Stomach (tissue), 9 donors: ENCODE data around the gene TBX4. TPM values are rescaled to one million over a fixed set of nuclear protein-coding genes. Genes with fewer than 3 reads are reported as not detected.

Source experiments
- DNase-seq, 2 donors: peaks; one replicate each; pipeline versions ENCODE4 v3.0.0 to v3.0.0-alpha.2; 2013 to 2019
- H3K27ac ChIP-seq, 5 donors: fragments of 200-600 bp in 4 of 5; sonication (generic) in 4 of 5; one replicate each; pipeline ENCODE4 v1.5.1; 2013 to 2019; ENCODE audit warnings: mild to moderate bottlenecking in 1 of 5, moderate library complexity in 1 of 5
- H3K27me3 ChIP-seq, 3 donors: fragments of 200-600 bp; sonication (generic); one replicate each; pipeline ENCODE4 v1.5.1; 2017 to 2019; ENCODE audit warnings: mixed run types in 1 of 3
- H3K36me3 ChIP-seq, 4 donors: fragments of 200-600 bp; sonication (generic); 1 replicate in 3 of 4; 2 replicates in 1 of 4; pipeline ENCODE4 v1.5.1; 2016 to 2019
- H3K4me1 ChIP-seq, 4 donors: fragments of 200-600 bp; sonication (generic); one replicate each; pipeline ENCODE4 v1.5.1; 2016 to 2019
- H3K4me3 ChIP-seq, 4 donors: fragments of 200-600 bp; sonication (generic) in 3 of 4; one replicate each; pipeline ENCODE4 v1.5.1; 2016 to 2019; ENCODE audit warnings: mild to moderate bottlenecking in 1 of 4
- H3K9me3 ChIP-seq, 4 donors: fragments of 200-600 bp; sonication (generic); one replicate each; pipeline ENCODE4 v1.5.1; 2016 to 2019
- CTCF ChIP-seq, 7 experiments: fragments of 450-650 bp in 4 of 7; fragments of 200-600 bp in 3 of 7; sonication (generic) in 3 of 7; IDR thresholded peaks; one replicate each; pipeline ENCODE4 v1.5.1; 2016 to 2019; ENCODE audit warnings: antibody characterized with exemption in 7 of 7, control low read depth in 2 of 7, mild to moderate bottlenecking in 1 of 7
- EP300 ChIP-seq: sonication (generic); formaldehyde crosslinking; IDR thresholded peaks from one replicate; pipeline ENCODE4 v1.6.1; 2017; ENCODE audit warnings: antibody characterized with exemption
- POLR2A ChIP-seq, 4 donors: fragments of 450-650 bp; IDR thresholded peaks; one replicate each; pipeline ENCODE4 v1.6.1; 2016; ENCODE audit warnings: antibody characterized with exemption in 4 of 4, control low read depth in 2 of 4, mild to moderate bottlenecking in 1 of 4, moderate library complexity in 1 of 4
- POLR2AphosphoS5 ChIP-seq, 3 donors: sonication (generic); formaldehyde crosslinking; IDR thresholded peaks; one replicate each; pipeline ENCODE4 v1.6.1; 2016; ENCODE audit warnings: antibody characterized with exemption in 3 of 3
- WGBS, 5 donors: extraction: QIAGEN DNeasy Blood & Tissue Kit in 3 of 5; methylation state at CpG; one replicate each; pipeline versions ENCODE4 v1.1.5 to v1.1.7; 2013 to 2018; 5-methylcytosine and 5-hydroxymethylcytosine counted together
- intact Hi-C: fragments of 100-400 bp; cut with DNase I; formaldehyde crosslinking; loops from one replicate; pipeline ENCODE4 v1.15.1; 2023; ENCODE audit warnings: low total_unique reads
- polyA plus RNA-seq, 3 donors: library from polyadenylated mRNA; stranded (reverse); fragments of 200-250 nt; gene quantifications; one replicate each; pipeline ENCODE4 v1.2.3, GENCODE V29; 2013
- total RNA-seq, 5 donors: library from RNA; depleted of rRNA; stranded (reverse); fragments of >200 nt; gene quantifications; one replicate each; pipeline versions ENCODE4 v1.1.0 to v1.2.3, GENCODE V29; 2014 to 2016
- donor health status: healthy with polysubstance abuse.
- donor health status: Bipolar disorder and iron deficiency.
- donor health status: healthy.

The TBX4 gene
- total and polyA plus RNA-seq, 8 donors: 0.08 to 0.73 TPM; not detected in 6

DNA sequence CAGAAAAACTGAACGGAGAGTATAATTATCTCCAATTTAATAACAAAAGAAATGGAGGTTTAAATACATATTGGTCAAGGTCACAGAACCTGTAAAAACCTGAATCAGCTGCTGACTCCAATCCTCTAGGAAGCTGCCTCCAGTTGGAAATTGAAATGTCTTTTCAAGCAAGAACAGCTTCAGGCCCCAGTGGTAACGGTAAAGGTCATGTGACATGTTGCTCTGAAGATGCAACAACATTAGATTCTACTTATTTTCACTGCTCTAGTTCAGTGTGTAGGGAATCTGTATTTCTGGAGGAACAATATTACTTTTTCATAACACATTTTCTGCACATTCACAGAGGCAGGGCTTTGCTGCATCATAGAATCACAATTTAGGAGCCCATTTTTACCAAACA is 58.8 kb downstream of the TBX4 start:
- H3K9me3 ChIP-seq: no peaks in the 10 kb centered on the region
- H3K4me3 ChIP-seq: no peak overlapping the region
- DNase-seq: no peak
- intact Hi-C loops: no loop called here
- no peak overlapping the region for H3K27ac ChIP-seq
- H3K4me1 ChIP-seq: no peaks in the 10 kb centered on the region
- no peaks in the 10 kb centered on the region for H3K36me3 ChIP-seq
- H3K27me3 ChIP-seq: no peaks in the 10 kb centered on the region
- TF ChIP-seq CTCF (IDR thresholded peaks at IDR 0.05) (no peak), POLR2A (IDR thresholded peaks at IDR 0.05) (no peak), POLR2AphosphoS5 (IDR thresholded peaks at IDR 0.05) (no peak), EP300 (no peak)
- 58 to 69% (median 60%) methylated on average over 2 of the region's 2 CpGs for WGBS, 5 donors

DNA sequence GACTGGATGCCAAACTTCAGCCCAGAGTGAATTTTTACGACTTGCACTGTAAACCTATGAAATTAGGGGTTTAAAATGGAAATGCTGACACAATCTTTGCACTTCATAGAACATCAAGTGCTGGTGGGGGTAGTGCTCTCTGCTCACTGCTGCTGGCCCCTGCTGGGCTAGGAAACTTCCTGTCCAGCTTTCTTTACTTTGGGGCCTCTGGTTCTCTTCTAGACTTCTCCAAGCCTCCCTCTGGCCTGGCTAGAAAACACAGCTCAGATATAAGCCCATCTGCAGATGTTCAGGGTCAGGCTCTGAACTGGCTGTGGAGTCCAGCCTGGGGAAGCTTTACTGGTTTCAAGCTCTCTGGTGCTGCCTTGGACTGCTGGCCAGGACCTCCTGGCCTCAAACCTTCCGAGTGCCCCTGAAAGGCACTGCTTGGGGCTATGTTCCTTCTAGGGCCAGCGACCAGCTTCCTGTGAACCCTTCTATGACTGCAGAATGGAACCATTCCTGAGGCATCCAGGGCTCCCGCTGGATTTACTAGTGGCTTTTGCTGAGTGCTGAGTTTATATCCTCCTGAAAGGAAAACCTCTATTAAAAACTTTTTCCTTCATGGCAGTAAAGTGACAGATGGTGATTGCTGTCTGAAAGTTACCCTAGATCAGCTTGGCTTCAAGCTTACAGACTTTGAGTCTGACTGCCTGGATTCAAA is 59.4 kb downstream of the TBX4 start:
- Histone ChIP-seq H3K27me3 (no peaks in the 10 kb centered on the region), H3K36me3 (no peaks in the 10 kb centered on the region), H3K4me3 (no peak overlapping the region), H3K27ac (no peak overlapping the region), H3K9me3 (no peaks in the 10 kb centered on the region), H3K4me1 (no peaks in the 10 kb centered on the region)
- no peak for TF ChIP-seq POLR2A (IDR thresholded peaks at IDR 0.05)
- TF ChIP-seq EP300: no peak
- TF ChIP-seq POLR2AphosphoS5 (IDR thresholded peaks at IDR 0.05): no peak
- no peak for TF ChIP-seq CTCF (IDR thresholded peaks at IDR 0.05)
- no peak for DNase-seq
- intact Hi-C loops: no loop called here
- 84 to 91% (median 88%) methylated on average over 4 of the region's 4 CpGs for whole genome bisulfite sequencing, 5 donors

- H3K4me1 ChIP-seq: no peaks in the 10 kb centered on the region
- no peak overlapping the region for H3K4me3 ChIP-seq
- TF ChIP-seq POLR2A (IDR thresholded peaks at IDR 0.05) (no peak), EP300 (no peak), POLR2AphosphoS5 (IDR thresholded peaks at IDR 0.05) (no peak), CTCF (IDR thresholded peaks at IDR 0.05) (no peak)
- intact Hi-C loops: no loop called here
- no peaks in the 10 kb centered on the region for H3K27me3 ChIP-seq
- H3K9me3 ChIP-seq: no peaks in the 10 kb centered on the region
- no peaks in the 10 kb centered on the region for H3K36me3 ChIP-seq
- DNase-seq: no peak
- 62 to 85% (median 76%) methylated on average over 4 of the region's 4 CpGs for WGBS, 5 donors
- no peak overlapping the region for H3K27ac ChIP-seq
Measured at GRCh38 chr17:61514491-61514890, 62.3 kb downstream of the TBX4 start.

GRCh38 chr17:61517265-61517664 is 65.0 kb downstream of the TBX4 start:
- intact Hi-C loops: no loop called here
- Histone ChIP-seq H3K4me1 (no peaks in the 10 kb centered on the region), H3K9me3 (no peaks in the 10 kb centered on the region), H3K4me3 (no peak overlapping the region), H3K27me3 (peaks cover 0 to 4% (median 0%) of the 10 kb centered on the region in 3 donors), H3K27ac (no peak overlapping the region), H3K36me3 (no peaks in the 10 kb centered on the region)
- WGBS, 5 donors: 85 to 94% (median 92%) methylated on average over 3 of the region's 3 CpGs
- DNase-seq: no peak
- TF ChIP-seq POLR2A (IDR thresholded peaks at IDR 0.05): no peak
- no peak for TF ChIP-seq CTCF (IDR thresholded peaks at IDR 0.05)
- no peak for TF ChIP-seq EP300
- no peak for TF ChIP-seq POLR2AphosphoS5 (IDR thresholded peaks at IDR 0.05)
